DMS 273 (cell line): ENCODE measurements around the gene PPM1H.

Experiments used
- DNase-seq: peaks from one replicate; lab custom pipeline; 2025; ENCODE audit not compliant: unreplicated experiment; lab: John Stamatoyannopoulos, UW

The PPM1H gene

GRCh38 chr12:62656591-62657362 lies 278.2 kb downstream of the PPM1H start:
- DNase-seq = peak; percentile 11

- no peak for DNase-seq
Measured at GRCh38 chr12:62655666-62656151, 279.2 kb downstream of the PPM1H start.

- DNase-seq = no peak
Measured at GRCh38 chr12:62654326-62655241, 280.4 kb downstream of the PPM1H start.

- no peak for DNase-seq
Measured at GRCh38 chr12:62653740-62654139, 281.2 kb downstream of the PPM1H start.

- no peak for DNase-seq
Measured at GRCh38 chr12:62653304-62653703, 281.6 kb downstream of the PPM1H start.

GRCh38 chr12:62651138-62651537 lies 283.8 kb downstream of the PPM1H start:
- DNase-seq = no peak

GRCh38 chr12:62649412-62650138 lies 285.4 kb downstream of the PPM1H start:
- no peak for DNase-seq

- no peak for DNase-seq
Measured at GRCh38 chr12:62647586-62647985, 287.4 kb downstream of the PPM1H start.

- no peak for DNase-seq
Measured at GRCh38 chr12:62646566-62646965, 288.4 kb downstream of the PPM1H start.

GRCh38 chr12:62643486-62643885 lies 291.5 kb downstream of the PPM1H start:
- DNase-seq = no peak

GRCh38 chr12:62642486-62642885 lies 292.5 kb downstream of the PPM1H start:
- no peak for DNase-seq

- no peak for DNase-seq
Measured at GRCh38 chr12:62640910-62641448, 294.0 kb downstream of the PPM1H start.

GRCh38 chr12:62637679-62638078 lies 297.3 kb downstream of the PPM1H start:
- DNase-seq = no peak

- no peak for DNase-seq
Measured at GRCh38 chr12:62635649-62636048, 299.3 kb downstream of the PPM1H start.

GRCh38 chr12:62632411-62632918 lies 302.5 kb downstream of the PPM1H start:
- DNase-seq = peak; percentile 76

- DNase-seq = peak; percentile 77
Measured at GRCh38 chr12:62631471-62632410, 303.2 kb downstream of the PPM1H start.

- DNase-seq = no peak
Measured at GRCh38 chr12:62629971-62630739, 304.8 kb downstream of the PPM1H start.

GRCh38 chr12:62629413-62629812 lies 305.5 kb downstream of the PPM1H start:
- no peak for DNase-seq

GRCh38 chr12:62627181-62627580 lies 307.8 kb downstream of the PPM1H start:
- DNase-seq = no peak
